Measurements from ENCODE around the gene ADAMTS1.

The ADAMTS1 gene

GRCh38 chr21:26811482-26811881 lies 33.7 kb downstream of the ADAMTS1 start:
- DNase-seq = no peak

GRCh38 chr21:26810676-26811415 lies 34.4 kb downstream of the ADAMTS1 start:
- no peak for DNase-seq

- no peak for DNase-seq
These were observed 34.9 kb downstream of the ADAMTS1 start for GRCh38 chr21:26810266-26810665.

GRCh38 chr21:26809745-26810144 lies 35.5 kb downstream of the ADAMTS1 start:
- DNase-seq = no peak

- DNase-seq = no peak
These were observed 38.4 kb downstream of the ADAMTS1 start for GRCh38 chr21:26806801-26807295.

GRCh38 chr21:26804895-26805609 lies 40.2 kb downstream of the ADAMTS1 start:
- no peak for DNase-seq

- no peak for DNase-seq
These were observed 43.7 kb downstream of the ADAMTS1 start for GRCh38 chr21:26801498-26801897.

- DNase-seq = no peak
These were observed 44.2 kb downstream of the ADAMTS1 start for GRCh38 chr21:26800970-26801431.

- DNase-seq = no peak
These were observed 44.8 kb downstream of the ADAMTS1 start for GRCh38 chr21:26800455-26800854.

- DNase-seq = no peak
These were observed 45.2 kb downstream of the ADAMTS1 start for GRCh38 chr21:26800001-26800400.

GRCh38 chr21:26798856-26799751 lies 46.1 kb downstream of the ADAMTS1 start:
- DNase-seq = no peak

- DNase-seq = no peak
These were observed 47.2 kb downstream of the ADAMTS1 start for GRCh38 chr21:26797878-26798456.

- DNase-seq = no peak
These were observed 49.3 kb downstream of the ADAMTS1 start for GRCh38 chr21:26795866-26796329.

GRCh38 chr21:26795412-26795805 lies 49.8 kb downstream of the ADAMTS1 start:
- no peak for DNase-seq

- no peak for DNase-seq
These were observed 50.4 kb downstream of the ADAMTS1 start for GRCh38 chr21:26794597-26795411.

GRCh38 chr21:26790296-26790695 lies 54.9 kb downstream of the ADAMTS1 start:
- DNase-seq = no peak

GRCh38 chr21:26788790-26789189 lies 56.4 kb downstream of the ADAMTS1 start:
- DNase-seq = no peak

All from bone marrow (tissue), 2 donors.